Right lobe of liver (tissue), 4 donors: Measurements from ENCODE around the gene HDAC6.

Source experiments
- CTCF ChIP-seq, 4 donors: fragments of 200-600 bp in 3 of 4; fragments of 450-650 bp in 1 of 4; IDR thresholded peaks; one replicate each; pipeline versions ENCODE4 v1.5.1 to v1.8.0; 2016 to 2022; ENCODE audit warnings: antibody characterized with exemption in 4 of 4, mild to moderate bottlenecking in 2 of 4
- POLR2A ChIP-seq: fragments of 450-650 bp; IDR thresholded peaks from one replicate; pipeline ENCODE4 v1.6.1; 2017; ENCODE audit warnings: antibody characterized with exemption, mild to moderate bottlenecking
- donor health status: DM: no; HTN: no; CAD: no.
- donor health status: DM: no; HTN: no; CAD: no.
- donor health status: DM: no; HTN: yes; CAD: no.

- TF ChIP-seq CTCF (IDR thresholded peaks at IDR 0.05) (no peak), POLR2A (no peak)
These were observed 10.6 kb upstream of the HDAC6 start for GRCh38 chrX:48791063-48791820.
